Activated CD8-positive, alpha-beta memory T cell treated with anti-CD3 and anti-CD28 coated beads for 48 hours (primary cell): ENCODE measurements around the gene KCTD20.
"Not testable (repeated sequence)": the region's sequence is repeated elsewhere in the genome, so short reads cannot be mapped to it uniquely, and the experiment has no call there.

ENCODE experiments used
- DNase-seq, 3 experiments: peaks; one replicate each; pipeline ENCODE4 v3.0.0-alpha.2; 2020; ENCODE audit warnings: low read depth in 2 of 3, low spot score in 2 of 3

KCTD20 gene

DNA sequence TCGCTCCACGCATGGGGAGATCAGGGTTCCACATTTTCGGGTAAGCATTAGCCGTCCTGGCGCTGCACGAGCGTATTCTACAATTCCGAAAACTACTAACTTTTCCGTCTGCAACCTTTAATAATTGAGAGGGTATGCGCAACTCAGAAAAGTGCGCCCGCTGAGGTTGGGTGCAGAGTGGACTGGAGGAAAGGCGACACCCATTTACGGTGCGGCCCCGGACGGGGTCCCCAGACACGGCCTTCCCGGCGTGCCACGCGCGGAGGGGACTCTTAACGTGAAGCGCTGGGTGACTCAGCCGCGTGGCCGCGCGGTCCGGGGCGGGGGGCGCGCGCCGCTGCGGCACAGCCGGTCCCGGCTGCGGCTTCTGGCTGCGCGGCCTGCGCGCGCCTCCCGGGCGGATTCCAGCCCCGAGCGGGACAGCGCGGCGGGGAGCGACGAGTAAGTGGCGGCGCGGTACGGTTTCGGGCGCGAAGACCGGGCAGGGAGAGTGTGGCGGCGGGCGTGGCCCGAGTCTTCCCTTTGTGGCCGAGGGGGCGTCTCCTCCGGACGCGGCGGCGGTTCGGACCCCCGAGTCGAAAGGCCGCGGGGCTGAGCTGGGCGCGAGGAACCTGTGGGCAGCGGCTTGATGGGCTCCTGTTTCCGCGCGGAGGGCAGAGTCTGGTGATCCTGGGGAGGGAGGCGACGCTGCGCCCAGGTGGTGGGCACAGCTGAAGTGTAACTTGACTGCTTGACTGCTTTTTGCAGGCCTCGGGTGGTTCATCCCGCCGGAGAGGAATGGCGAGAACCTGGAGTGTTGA is at the start of gene KCTD20, which contains the start of gene PXT1:
TSS of gene KCTD20 (plus strand) at position 330 of the 800 bp plus-strand sequence. CDS start 27,098 bp downstream, outside the sequence.
TSS of gene PXT1 (minus strand) at position 184 of the 800 bp plus-strand sequence. CDS start 16,772 bp downstream, outside the sequence.
- peak; percentile 74 to 76 (median 74) for DNase-seq

DNA sequence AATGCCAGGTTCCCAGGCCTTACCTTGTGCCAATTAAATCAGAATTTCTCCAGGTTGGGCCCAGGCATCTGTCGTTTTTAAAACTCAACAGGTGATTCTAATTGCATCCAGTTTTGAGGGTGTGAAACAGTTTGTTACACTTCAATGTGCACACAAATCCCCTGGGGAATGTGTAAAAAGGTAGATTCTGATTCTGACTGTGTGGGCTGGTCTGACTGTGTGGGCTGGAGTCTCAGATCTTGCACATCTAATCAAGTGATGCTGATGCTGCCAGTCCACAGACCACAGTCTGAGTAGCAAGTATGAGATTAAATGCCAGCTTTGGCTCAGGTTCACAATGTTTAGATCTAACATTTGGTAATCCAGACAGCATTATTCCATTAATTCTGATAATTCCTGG is 42.8 kb upstream of the KCTD20 start:
- no peak for DNase-seq

DNA sequence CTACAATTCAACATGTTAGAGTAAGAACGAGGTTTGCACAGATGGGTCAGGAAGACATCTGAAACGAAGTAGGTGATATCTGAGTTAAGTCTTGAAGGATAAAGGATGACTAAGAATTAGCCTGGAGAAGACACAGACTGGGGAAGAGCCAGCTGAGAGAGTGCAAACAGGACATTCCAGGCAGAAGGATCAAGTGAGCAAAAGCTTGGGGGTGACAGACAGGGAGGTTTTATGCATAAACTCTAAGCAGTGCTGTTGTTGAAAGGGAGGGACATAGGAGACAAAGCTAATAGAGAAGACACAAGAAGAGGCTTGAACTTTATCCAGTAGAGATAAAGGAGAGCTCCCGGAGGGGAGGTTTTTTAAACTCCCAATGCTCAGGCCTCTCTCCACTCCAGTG is 40.3 kb upstream of the KCTD20 start:
- no peak for DNase-seq

GRCh38 chr6:36404164-36404563 is 38.6 kb upstream of the KCTD20 start:
- no peak for DNase-seq

- DNase-seq = not testable (repeated sequence)
Measured at GRCh38 chr6:36409718-36410117, 33.1 kb upstream of the KCTD20 start.

DNA sequence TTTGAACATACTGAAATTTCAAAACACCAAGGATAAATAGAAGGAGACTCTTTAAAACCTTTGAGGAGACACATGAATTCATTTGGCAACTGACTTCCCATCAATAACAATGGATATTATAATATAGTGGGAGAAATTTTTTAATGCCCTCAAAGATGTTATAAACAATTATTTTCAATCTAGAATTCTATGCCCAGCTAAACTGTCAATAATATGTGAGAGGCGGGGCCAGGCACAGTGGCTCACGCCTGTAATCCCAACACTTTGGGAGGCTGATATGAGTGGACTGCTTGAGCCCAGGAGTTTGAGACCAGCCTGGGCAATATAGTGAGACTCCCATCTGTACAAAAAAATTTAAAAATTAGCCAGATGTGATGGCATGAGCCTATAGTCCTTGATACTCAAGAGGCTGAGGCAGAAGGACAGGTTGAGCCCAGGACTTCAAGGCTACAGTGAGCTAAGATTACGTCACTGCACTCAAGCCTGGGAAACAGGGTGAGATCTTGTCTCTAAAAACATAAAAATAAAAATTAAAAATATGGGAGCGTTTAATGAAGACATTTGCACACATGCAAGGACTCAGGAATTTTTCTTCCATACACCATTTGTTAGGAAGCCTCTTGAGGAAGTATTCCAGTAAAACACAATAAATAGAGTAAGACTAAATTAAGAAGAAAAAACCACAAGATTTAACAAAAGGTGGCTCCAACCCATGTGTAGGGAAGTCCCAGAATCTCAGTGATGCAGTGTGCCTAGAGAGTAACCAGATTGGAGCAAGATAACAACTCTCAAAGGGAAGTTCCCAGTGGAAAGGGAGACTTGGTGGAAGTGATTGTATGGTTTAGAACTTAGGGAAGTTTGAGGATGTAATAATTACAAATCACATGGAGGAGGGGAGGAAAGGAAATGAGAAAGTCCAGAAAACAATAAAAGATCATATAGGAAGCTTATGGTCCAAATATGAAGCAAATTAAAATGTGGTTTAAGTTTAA is 29.0 kb upstream of the KCTD20 start:
- no peak for DNase-seq

DNA sequence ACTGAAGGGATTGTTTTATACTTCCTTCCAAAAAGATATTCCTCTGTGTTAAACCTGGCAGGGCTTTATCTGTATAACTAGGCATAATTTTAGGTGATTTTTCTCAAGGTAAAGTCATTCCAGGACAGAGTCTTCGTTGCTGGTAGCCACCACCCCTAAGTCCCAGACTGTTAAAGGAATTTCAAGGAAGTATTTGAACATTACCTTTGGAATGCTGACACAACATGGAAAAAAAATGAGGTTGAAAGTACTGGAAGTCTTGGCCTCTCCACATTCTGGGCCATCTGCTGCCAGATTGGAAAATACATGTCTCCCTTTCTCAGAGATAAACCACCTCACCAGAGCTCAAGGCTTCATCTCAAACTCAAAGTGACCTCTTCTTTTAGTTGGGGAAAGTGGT is 28.3 kb upstream of the KCTD20 start:
- DNase-seq = no peak

DNA sequence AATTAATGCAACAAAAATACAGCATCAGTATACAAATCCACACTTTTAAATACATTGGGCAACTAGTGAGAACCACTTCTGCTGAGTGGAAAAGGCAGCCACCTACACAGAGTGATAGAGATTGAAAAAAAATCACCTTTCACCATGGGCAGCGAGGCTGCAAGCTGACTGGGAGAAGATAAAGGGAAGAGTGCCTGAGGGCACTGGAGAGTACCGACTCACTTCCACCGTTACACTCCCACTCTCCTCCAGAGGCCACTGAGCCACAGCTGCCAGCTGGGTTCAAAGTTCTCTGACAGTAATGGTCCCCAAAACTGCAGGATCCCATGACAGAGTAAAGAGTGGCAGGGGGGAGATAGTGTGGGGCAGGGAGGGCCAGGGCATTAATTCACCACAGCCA is 24.2 kb upstream of the KCTD20 start:
- no peak for DNase-seq

DNA sequence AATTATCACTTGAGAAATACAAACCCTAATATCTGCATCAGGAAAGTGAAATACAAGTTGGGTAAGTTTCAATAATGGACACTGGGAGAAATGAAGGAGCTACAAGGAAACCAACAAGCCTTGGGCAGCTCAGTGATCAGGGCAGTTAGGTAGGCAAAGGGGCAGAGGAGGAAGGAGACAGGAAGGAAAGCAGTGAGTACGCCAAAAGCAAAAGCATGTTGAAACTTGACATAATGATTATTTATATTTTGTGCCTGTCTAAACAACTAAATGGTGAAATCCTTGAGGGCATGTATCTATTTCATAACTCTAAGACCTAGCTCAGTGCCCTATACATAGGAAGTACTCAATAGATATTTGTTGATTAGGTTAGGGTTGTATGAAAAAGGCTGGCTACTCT is 23.5 kb upstream of the KCTD20 start:
- DNase-seq = no peak

DNA sequence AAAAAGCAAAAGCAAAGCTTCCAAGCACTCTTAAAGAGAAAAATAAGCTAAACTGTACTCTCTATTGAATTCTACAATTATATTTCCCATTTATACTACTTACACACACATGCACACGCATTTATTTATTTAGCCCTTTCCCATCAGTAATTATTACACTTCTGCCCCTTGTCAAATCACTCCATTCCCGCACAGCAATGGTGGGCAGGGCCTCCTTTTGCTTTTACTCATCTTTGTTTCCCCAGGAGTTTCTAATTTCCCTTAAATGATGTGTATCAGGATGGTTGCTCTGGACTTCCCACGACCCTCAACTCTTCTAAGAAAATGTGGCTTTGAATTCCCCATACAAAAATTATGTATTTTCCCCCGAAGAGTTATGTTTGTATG is 20.1 kb upstream of the KCTD20 start:
- no peak for DNase-seq

DNA sequence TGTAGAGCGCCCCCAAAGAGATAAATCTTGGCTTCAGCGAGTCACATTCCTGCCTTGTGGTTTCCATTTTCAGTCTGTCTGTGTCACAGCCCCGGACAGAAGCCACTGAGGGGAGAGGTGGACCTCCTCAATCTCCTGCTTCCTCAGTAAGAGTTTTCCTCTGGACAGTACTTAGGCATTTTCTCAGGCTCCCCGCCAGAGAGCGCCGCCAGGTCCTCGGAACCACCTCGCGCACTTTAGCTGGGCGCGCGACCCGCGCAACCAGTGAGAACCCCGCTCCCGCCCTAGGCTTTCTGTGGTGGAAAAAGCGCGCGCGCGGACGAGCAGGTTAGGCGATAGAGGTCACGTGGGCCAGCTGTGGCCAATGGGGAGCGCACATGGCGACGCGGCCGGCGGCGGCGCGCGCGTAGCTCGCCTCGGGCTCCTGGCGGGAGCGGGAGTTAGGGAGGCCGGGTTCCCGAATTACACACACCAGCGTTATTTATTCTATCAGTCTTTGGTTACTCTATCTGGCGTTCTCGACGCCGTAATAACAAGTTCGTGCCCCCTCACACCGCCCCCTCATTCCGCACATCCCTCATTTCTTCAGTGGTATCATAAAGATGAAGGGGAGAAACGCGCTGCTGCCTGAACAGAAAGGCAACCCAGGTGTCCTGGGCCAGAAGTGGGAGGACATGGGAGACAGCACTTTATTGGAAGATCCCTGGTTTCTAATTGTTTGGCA is 19.5 kb upstream of the KCTD20 start:
- DNase-seq = peak; percentile 92 to 96 (median 96)

DNA sequence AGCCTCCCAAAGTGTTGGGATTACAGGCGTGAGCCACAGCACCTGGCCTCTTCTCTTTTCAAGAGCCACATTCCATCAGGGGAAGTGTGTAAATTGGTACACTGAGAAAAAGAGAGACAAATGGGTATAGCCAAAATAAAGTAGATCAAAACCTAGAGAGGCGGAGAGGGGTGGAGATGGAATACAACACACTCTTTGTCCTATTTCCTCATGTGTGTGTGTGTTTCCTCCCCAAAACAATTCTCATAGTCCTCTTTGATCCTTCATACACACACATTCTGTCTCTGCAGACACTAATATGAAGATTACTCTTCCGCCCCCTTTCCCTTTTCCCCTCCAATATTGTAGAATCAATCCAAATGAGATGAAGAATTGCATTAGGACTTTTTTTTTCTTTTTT is 16.2 kb upstream of the KCTD20 start:
- no peak for DNase-seq

DNA sequence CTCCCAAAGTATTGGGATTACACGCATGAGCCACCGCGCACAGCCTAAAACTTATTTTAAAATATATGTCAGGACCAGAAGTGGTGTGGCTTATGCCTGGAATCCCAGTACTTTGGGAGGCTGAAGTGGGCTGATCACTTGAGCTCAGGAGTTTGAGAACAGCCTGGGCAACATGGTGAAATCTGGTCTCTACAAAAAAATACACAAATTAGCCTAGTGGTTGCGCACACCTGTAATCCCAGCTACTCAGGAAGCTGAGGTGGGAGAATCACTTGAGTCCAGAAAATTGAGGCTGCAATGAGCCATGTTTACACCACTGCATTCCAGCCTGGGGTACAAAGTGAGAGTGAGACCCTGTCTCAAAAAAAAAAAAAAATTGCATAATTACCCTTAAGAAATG is 13.9 kb upstream of the KCTD20 start:
- DNase-seq = no peak

GRCh38 chr6:36430351-36430750 is 12.4 kb upstream of the KCTD20 start:
- no peak for DNase-seq

DNA sequence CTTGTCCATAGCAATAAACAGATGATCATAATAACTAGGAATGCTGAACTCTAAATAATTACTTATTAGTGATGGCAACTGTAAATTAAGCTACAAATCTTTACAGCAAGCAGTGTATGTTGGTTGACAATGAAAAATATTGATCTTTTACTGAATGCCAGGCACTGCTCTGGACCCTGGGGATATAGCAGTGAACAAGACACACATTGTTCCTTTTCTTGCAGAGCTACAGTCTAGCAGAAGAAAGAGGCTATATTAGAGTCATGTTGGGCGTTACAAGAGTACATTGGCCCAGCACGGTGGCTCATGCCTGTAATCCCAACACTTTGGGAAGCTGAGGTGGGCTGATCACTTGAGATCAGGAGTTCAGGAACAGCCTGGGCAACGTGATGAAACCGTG is 11.6 kb upstream of the KCTD20 start:
- DNase-seq = no peak

GRCh38 chr6:36432151-36432671 is 10.6 kb upstream of the KCTD20 start:
- no peak for DNase-seq

DNA sequence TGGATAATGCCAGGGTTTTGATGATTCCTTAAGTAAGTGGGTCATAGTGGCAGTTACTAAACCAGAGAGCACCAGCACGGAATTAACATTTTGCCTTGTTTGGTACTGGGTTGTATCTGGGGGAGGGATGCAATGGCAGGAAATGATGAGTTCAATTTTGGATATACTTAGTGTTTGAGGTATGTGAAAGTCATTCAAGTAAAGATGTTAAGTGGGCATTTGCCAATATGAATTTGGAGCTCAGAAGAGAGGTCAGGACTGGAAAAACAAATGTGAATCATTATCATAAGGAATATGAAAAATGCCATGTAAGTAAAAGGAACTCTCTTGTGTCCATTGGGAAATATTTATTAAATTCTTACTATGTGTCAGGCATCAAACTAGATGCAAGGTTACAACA is 6.3 kb upstream of the KCTD20 start:
- no peak for DNase-seq

DNA sequence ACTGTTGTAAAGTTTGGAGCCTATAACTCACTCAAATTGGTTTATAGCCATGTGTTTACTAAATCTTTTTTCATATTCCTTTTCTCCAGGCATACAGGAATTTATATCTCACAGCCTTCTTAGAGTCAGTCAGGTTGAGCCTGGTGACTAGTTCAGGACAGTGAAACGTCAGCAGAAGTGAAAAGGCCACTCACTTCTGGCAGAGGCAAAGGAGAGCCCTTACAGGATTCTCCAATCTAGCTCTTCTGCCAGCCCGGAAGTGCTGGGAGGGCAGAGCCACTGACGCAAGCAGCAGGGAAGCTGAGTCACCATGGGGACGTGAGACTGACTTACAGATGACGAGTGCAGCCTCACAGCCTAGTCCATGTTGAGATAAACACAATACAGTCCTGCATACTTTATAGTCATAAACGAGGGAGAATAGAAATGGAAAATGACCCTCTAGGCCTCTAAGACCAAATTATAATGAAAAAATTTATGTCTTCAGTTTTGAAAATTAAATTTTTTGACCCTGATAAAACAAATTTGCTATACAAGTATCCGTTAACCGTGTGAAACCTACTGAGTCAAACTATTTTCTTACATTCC is 1.4 kb upstream of the KCTD20 start:
- DNase-seq = peak; percentile 38 to 61 (median 53)

- DNase-seq = no peak
Measured at GRCh38 chr6:36442103-36442670, 613 bp upstream of the KCTD20 start.
